AG04449 (cell line): ENCODE results near the gene TNIP1.

Source experiments
- CTCF ChIA-PET: fragments of 350-600 bp; formaldehyde crosslinking; extraction: SDS; loops from one replicate; lab custom pipeline; 2021; ENCODE audit warnings: antibody characterized with exemption; lab: Yijun Ruan, JAX
- POLR2A ChIA-PET: fragments of 400-600, 350-600 bp; formaldehyde crosslinking; extraction: SDS; loops from one replicate; lab custom pipeline; 2020; ENCODE audit warnings: antibody characterized with exemption, inconsistent platforms; lab: Yijun Ruan, JAX
- DNase-seq: peaks from one replicate; pipeline ENCODE4 v3.0.0-alpha.2; 2010; ENCODE audit warnings: low read depth, low spot score
- H3K4me3 ChIP-seq: 2 replicates; pipeline ENCODE4 v1.5.1; 2011; ENCODE audit warnings: low read depth, mild to moderate bottlenecking, control low read depth, low read length
- TF ChIP-seq, protein P1 (sequence below): IDR thresholded peaks from one replicate; pipeline ENCODE4 v1.5.1; 2011; ENCODE audit warnings: mild to moderate bottlenecking, moderate library complexity, low read length, control low read depth, inconsistent platforms; ENCODE audit not compliant: insufficient read depth; ENCODE audit errors: missing control alignments

TNIP1 gene

DNA sequence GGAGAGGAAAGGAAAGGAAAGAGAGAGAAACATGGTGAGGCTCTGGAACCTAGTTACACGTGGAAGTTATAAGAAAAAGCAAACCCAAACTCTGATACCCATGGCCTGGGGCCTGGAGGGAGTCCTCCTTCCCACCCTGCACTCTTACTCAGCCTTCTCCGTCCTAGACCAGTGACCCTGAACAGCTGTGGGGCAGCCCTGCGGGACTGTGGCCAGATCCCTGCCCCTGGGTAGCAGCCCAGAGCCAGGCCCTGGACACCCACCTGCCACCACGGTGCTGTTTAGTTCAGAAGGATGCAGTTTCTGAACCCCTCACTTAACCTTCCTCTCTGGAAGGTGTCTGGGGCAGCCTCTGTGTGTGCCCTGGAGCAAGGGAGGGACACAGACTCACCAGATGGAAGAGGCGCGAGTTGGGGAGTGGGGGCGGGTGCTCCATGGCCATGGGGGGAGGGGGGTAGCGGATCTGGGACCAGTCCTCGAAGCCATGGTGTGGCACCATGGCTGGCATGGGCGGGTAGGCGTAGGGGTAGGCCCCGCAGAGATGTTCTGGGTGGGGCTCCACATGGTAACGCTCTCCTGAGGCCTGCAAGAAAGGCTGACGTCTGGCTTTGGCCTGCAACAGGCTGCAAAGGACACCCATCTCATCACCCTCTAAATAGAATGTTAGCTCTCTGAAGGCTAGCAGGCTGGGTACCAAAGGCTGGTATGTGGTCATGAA is 47.5 kb downstream of the TNIP1 start:
- ChIA-PET CTCF (interaction anchor here (19.1 kb wide), 1 partner anchor 17 kb away, joined by 229 read pairs; no protein-coding TSS in a partner anchor), POLR2A (no interaction called here)
- DNase-seq, result no peak
- no peak overlapping the region for H3K4me3 ChIP-seq
- TF ChIP-seq, protein P1, sequence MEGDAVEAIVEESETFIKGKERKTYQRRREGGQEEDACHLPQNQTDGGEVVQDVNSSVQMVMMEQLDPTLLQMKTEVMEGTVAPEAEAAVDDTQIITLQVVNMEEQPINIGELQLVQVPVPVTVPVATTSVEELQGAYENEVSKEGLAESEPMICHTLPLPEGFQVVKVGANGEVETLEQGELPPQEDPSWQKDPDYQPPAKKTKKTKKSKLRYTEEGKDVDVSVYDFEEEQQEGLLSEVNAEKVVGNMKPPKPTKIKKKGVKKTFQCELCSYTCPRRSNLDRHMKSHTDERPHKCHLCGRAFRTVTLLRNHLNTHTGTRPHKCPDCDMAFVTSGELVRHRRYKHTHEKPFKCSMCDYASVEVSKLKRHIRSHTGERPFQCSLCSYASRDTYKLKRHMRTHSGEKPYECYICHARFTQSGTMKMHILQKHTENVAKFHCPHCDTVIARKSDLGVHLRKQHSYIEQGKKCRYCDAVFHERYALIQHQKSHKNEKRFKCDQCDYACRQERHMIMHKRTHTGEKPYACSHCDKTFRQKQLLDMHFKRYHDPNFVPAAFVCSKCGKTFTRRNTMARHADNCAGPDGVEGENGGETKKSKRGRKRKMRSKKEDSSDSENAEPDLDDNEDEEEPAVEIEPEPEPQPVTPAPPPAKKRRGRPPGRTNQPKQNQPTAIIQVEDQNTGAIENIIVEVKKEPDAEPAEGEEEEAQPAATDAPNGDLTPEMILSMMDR, result no peak

DNA sequence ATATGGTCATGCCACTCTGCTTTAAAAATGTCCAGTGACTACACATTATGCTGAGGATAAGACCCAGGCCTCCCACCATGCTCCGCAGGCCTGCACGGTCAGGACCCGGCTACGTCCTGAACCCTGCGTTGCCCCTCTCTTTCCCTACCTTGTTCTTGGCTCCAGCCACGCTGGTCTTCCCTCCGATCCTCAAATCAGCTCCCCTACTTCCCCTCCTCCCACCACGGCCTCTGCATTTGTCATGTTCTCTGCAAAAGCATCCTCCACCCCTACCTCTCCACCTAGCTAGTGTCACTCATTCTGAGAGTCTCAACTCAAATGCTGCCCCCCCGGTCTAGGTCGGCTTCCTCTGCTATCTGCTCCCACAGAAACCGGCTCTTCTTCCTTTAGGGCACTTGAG is 49.3 kb downstream of the TNIP1 start:
- no peak for DNase-seq
- ChIA-PET POLR2A (no interaction called here), CTCF (interaction anchor here (1.0 to 19.1 kb wide), 4 partner anchors 12 to 84 kb away, joined by 3 to 229 read pairs (median 5); partner anchors contain the start of gene GPX3)
- no peak overlapping the region for H3K4me3 ChIP-seq
- TF ChIP-seq, protein P1, result no peak

DNA sequence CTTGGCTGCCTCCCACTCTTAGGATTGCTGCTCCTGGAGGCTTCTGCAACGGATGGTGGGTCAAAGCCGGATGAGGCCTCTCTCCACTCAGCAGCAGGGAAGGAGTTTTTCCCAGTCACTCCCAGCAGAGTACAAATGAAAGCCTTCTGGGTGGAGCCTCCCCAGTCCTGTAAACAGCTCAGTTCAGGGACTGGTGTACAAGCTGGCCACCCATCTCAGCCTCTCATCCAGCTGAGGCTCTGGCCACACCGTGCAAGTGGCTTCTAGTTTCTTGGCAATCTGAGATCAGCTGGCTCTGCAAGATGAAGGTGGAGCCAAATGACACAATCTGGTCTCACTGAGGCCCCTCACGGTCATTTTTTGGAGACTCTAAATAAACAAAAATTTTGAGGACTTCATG is 50.5 kb downstream of the TNIP1 start:
- CTCF ChIA-PET, result interaction anchor here (2.2 to 19.1 kb wide), 2 partner anchors 20 to 85 kb away, joined by 6 to 229 read pairs; no protein-coding TSS in a partner anchor
- POLR2A ChIA-PET, result no interaction called here
- H3K4me3 ChIP-seq, result no peak overlapping the region
- TF ChIP-seq, protein P1, result no peak
- no peak for DNase-seq

- ChIA-PET POLR2A (no interaction called here), CTCF (interaction anchor here (2.2 to 19.1 kb wide), 2 partner anchors 21 to 85 kb away, joined by 6 to 229 read pairs; no protein-coding TSS in a partner anchor)
- TF ChIP-seq, protein P1, result no peak
- H3K4me3 ChIP-seq, result no peak overlapping the region
- DNase-seq, result no peak
These were observed 50.8 kb downstream of the TNIP1 start for GRCh38 chr5:151030056-151030336.

DNA sequence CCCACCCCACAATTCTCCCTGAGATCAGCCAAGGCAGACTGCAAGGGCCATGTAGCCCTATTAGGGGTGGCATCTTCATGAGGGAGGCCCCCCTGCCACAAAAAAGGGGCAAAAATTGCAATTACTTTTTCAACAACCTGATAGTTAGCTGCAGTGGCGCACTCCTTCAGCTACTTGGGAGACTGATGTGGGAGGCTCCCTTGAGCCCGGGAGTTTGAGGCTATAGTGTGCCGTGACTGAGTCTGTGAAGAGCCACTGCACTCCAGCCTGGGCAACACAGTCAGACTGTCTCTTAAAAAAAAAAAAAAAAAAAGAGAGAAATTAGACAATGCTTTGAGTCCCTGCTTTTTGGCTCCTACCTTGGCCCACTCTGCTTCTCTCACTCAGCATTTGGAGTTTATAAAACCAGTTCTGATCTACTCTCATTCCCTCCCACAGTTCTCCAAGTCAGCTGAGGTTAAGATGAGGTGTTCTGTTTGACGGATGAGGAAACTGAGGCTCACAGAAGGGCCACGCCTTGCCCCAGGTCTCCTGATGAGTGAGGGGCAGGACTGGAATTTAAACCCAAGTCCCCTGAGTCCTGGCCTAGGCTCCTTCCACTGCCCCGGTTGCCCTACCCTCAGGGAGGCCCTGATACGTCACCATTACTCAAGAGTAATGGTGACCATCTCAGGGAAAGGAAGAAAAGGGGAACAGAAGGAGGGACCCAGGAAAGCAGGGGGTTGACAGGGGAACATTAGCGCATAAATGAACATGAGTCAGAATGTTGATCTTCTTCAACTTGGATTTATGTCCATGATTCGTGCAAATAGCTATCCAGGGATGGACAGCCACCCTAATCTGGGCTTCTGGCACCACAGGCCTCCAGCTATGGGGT is 51.4 kb downstream of the TNIP1 start:
- no peak overlapping the region for H3K4me3 ChIP-seq
- ChIA-PET CTCF (interaction anchor here (19.1 kb wide), 1 partner anchor 21 kb away, joined by 229 read pairs; no protein-coding TSS in a partner anchor), POLR2A (interaction anchor here (1.1 kb wide), 1 partner anchor 12 kb away, joined by 3 read pairs; no protein-coding TSS in a partner anchor)
- DNase-seq, result no peak
- TF ChIP-seq, protein P1, result no peak
